OCI-LY1 (cell line): ENCODE data around the gene SYK.

Source experiments
- H2AFZ ChIP-seq: fragments of 200-600 bp; sonication (generic), shearing (Covaris generic); 2 replicates; pipeline ENCODE4 v1.6.0; 2014; ENCODE audit warnings: antibody characterized with exemption, mild to moderate bottlenecking, low read length
- H3F3A ChIP-seq: fragments of 200-600 bp; sonication (generic), shearing (Covaris generic); 2 replicates; pipeline ENCODE4 v1.6.0; 2014; ENCODE audit warnings: mild to moderate bottlenecking, antibody characterized with exemption, low read length, moderate library complexity; ENCODE audit not compliant: insufficient read depth
- H3K27ac ChIP-seq: fragments of 200-600 bp; sonication (generic); 2 replicates; pipeline ENCODE4 v1.5.1; 2014; ENCODE audit warnings: low read length, mixed run types, mild to moderate bottlenecking, low read depth; ENCODE audit not compliant: poor library complexity, severe bottlenecking
- H3K27me3 ChIP-seq: fragments of 200-600 bp; sonication (generic); 2 replicates; pipeline ENCODE4 v1.6.0; 2014; ENCODE audit warnings: antibody characterized with exemption, mild to moderate bottlenecking, low read length, moderate library complexity; ENCODE audit not compliant: insufficient read depth
- H3K36me3 ChIP-seq: fragments of 200-600 bp; sonication (generic); 2 replicates; pipeline ENCODE4 v1.6.1; 2014; ENCODE audit warnings: mild to moderate bottlenecking, antibody characterized with exemption, low read length, moderate library complexity, mixed read lengths; ENCODE audit not compliant: insufficient read depth
- H3K4me1 ChIP-seq: fragments of 200-600 bp; sonication (generic); 2 replicates; pipeline ENCODE4 v1.5.1; 2014; ENCODE audit warnings: mild to moderate bottlenecking, low read length, moderate library complexity; ENCODE audit not compliant: insufficient read depth, severe bottlenecking
- H3K4me2 ChIP-seq: fragments of 200-600 bp; sonication (generic), shearing (Covaris generic); 2 replicates; pipeline ENCODE4 v1.6.1; 2014; ENCODE audit warnings: low read length
- H3K4me3 ChIP-seq: fragments of 200-600 bp; sonication (generic); 2 replicates; pipeline ENCODE4 v1.5.1; 2014; ENCODE audit warnings: low read length, low read depth, mild to moderate bottlenecking, mixed read lengths; ENCODE audit not compliant: poor library complexity, severe bottlenecking
- H3K79me2 ChIP-seq: fragments of 200-600 bp; shearing (Covaris generic); 2 replicates; pipeline ENCODE4 v1.6.1; 2016; ENCODE audit warnings: mixed run types, low read length, mixed read lengths; ENCODE audit not compliant: insufficient read depth
- H3K9ac ChIP-seq: fragments of 200-600 bp; sonication (generic), shearing (Covaris generic); 2 replicates; pipeline ENCODE4 v1.6.1; 2014; ENCODE audit warnings: mild to moderate bottlenecking, low read length, mixed read lengths
- H3K9me2 ChIP-seq: fragments of 200-600 bp; sonication (generic), shearing (Covaris generic); 2 replicates; pipeline ENCODE4 v1.6.1; 2014; ENCODE audit warnings: low read depth, mild to moderate bottlenecking, low read length, mixed read lengths
- H3K9me3 ChIP-seq: fragments of 200-600 bp; shearing (Covaris generic); 2 replicates; pipeline ENCODE4 v1.6.1; 2014; ENCODE audit warnings: low read length, mixed read lengths
- H4K20me1 ChIP-seq: fragments of 200-600 bp; sonication (generic), shearing (Covaris generic); 2 replicates; pipeline ENCODE4 v1.6.0; 2016; ENCODE audit warnings: mild to moderate bottlenecking, low read length; ENCODE audit not compliant: insufficient read depth
- EZH2 ChIP-seq: fragments of 200-600 bp; sonication (generic), shearing (Covaris generic); IDR thresholded peaks from 2 replicates; pipeline ENCODE4 v1.8.0; 2017; ENCODE audit warnings: borderline replicate concordance, mixed run types, mild to moderate bottlenecking, antibody characterized with exemption, low read length, moderate library complexity, mixed read lengths
- TF ChIP-seq, protein P1 (sequence below): fragments of 200-600 bp; sonication (generic), shearing (Covaris generic); IDR thresholded peaks from 2 replicates; pipeline ENCODE4 v1.5.1; 2017; ENCODE audit warnings: mild to moderate bottlenecking, antibody characterized with exemption, low read length, moderate library complexity, mixed read lengths

Gene SYK

DNA sequence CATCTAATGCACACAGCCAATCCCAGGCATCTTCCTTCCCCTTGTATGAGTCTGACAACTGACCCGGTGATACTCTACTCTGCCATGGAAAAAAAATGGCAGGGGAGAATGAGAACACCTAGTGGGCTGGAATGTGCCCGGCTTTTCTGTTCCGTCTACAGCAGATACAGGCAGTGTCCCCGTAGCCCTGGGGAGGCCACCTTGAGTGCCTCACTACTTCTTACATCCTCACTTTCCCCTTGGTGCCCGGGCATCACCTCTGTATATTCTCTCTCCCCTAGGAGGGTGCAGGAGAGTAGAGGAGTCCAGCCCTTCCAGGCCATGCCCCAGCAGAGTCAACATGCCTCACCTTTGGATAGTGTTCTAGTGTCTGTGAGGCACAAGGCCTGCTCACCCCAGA is 56.2 kb downstream of the SYK start:
- no peaks in the 10 kb centered on the region for H3K9me2 ChIP-seq
- H3K4me1 ChIP-seq: no peaks in the 10 kb centered on the region
- no peak overlapping the region for H2AFZ ChIP-seq
- H3K9ac ChIP-seq: no peak overlapping the region
- no peak overlapping the region for H3K27ac ChIP-seq
- no peak overlapping the region for H3K4me2 ChIP-seq
- H3F3A ChIP-seq: peaks cover 2% of the 10 kb centered on the region; the same call in 1 of the 2 replicates
- no peaks in the 10 kb centered on the region for H3K9me3 ChIP-seq
- no peak overlapping the region for H3K4me3 ChIP-seq
- no peaks in the 10 kb centered on the region for H3K27me3 ChIP-seq
- no peaks in the 10 kb centered on the region for H4K20me1 ChIP-seq
- peaks cover 90% of the 10 kb centered on the region for H3K36me3 ChIP-seq
- 0 out of 2 replicates have a peak, but pooled peaks cover 3% of the 10 kb centered on the region for H3K79me2 ChIP-seq
- TF ChIP-seq EZH2: no peak
- TF ChIP-seq, protein P1, sequence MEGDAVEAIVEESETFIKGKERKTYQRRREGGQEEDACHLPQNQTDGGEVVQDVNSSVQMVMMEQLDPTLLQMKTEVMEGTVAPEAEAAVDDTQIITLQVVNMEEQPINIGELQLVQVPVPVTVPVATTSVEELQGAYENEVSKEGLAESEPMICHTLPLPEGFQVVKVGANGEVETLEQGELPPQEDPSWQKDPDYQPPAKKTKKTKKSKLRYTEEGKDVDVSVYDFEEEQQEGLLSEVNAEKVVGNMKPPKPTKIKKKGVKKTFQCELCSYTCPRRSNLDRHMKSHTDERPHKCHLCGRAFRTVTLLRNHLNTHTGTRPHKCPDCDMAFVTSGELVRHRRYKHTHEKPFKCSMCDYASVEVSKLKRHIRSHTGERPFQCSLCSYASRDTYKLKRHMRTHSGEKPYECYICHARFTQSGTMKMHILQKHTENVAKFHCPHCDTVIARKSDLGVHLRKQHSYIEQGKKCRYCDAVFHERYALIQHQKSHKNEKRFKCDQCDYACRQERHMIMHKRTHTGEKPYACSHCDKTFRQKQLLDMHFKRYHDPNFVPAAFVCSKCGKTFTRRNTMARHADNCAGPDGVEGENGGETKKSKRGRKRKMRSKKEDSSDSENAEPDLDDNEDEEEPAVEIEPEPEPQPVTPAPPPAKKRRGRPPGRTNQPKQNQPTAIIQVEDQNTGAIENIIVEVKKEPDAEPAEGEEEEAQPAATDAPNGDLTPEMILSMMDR: no peak

DNA sequence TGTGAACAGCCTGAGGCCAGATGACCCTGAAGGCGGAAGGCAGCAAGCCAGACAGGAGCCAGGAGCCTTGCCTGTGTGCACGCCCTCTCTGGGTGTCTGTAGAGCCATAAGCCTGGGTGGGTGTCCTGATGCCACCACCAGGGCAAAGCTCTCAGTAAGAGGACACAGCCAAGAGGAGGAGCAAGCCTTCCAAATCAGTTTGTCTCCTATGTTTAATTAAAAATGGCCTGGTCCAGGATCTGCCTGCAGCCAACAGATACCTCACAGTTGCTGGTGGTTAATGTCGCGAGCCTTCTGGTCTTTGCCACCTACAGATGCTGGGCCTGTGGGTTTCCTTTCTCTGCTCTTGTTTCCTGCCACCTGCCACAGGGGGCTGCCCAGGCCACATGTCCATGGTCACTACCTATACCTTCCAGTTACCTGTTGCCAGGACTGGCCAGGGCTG is 56.9 kb downstream of the SYK start:
- no peak overlapping the region for H3K27ac ChIP-seq
- H3K9me3 ChIP-seq: no peaks in the 10 kb centered on the region
- no peak overlapping the region for H3K9ac ChIP-seq
- H3F3A ChIP-seq: peaks cover 2% of the 10 kb centered on the region; the same call in 1 of the 2 replicates
- no peak overlapping the region for H2AFZ ChIP-seq
- 0 out of 2 replicates have a peak, but pooled peaks cover 3% of the 10 kb centered on the region for H3K79me2 ChIP-seq
- no peaks in the 10 kb centered on the region for H3K4me1 ChIP-seq
- no peaks in the 10 kb centered on the region for H3K9me2 ChIP-seq
- H3K36me3 ChIP-seq: peaks cover 92% of the 10 kb centered on the region
- TF ChIP-seq, protein P1: no peak
- no peak for TF ChIP-seq EZH2
- H3K4me2 ChIP-seq: no peak overlapping the region
- H3K27me3 ChIP-seq: no peaks in the 10 kb centered on the region
- no peak overlapping the region for H3K4me3 ChIP-seq
- H4K20me1 ChIP-seq: no peaks in the 10 kb centered on the region

DNA sequence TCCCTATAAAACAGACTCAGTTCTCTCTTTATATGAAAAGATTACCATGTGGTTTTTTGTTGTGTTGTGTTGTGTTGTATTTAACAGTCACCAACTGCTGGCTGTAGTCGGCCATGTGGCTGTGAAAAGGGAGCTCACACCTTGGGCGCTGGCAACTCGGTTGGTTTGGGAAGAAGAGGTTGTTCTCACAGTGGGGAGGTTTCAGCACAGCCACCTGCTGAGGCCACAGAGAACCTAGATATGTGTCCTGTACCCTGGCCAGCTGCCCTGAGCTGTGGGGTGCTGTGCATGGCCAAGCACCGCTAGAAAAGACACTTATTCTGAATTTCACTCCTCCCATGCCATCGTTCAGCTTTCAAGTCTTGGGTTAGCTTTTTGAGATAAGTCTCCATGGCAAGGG is 58.8 kb downstream of the SYK start:
- peak overlapping the region; percentile 32 for H3K27ac ChIP-seq

More for the DNA sequence above, 58.8 kb downstream of the SYK start:
- Histone ChIP-seq H3K4me3 (no peak overlapping the region), H3K4me1 (no peaks in the 10 kb centered on the region), H4K20me1 (no peaks in the 10 kb centered on the region), H3K9me2 (no peaks in the 10 kb centered on the region), H3K9me3 (no peaks in the 10 kb centered on the region), H3K27me3 (no peaks in the 10 kb centered on the region), H3F3A (peaks cover 2% of the 10 kb centered on the region; the same call in 1 of the 2 replicates), H3K9ac (no peak overlapping the region), H3K36me3 (peaks cover 100% of the 10 kb centered on the region), H3K4me2 (no peak overlapping the region), H3K79me2 (0 out of 2 replicates have a peak, but pooled peaks cover 3% of the 10 kb centered on the region), H2AFZ (no peak overlapping the region)
- TF ChIP-seq, protein P1: no peak
- TF ChIP-seq EZH2: no peak
